ENCODE measurements around the gene HNRNPUL2.

DNA sequence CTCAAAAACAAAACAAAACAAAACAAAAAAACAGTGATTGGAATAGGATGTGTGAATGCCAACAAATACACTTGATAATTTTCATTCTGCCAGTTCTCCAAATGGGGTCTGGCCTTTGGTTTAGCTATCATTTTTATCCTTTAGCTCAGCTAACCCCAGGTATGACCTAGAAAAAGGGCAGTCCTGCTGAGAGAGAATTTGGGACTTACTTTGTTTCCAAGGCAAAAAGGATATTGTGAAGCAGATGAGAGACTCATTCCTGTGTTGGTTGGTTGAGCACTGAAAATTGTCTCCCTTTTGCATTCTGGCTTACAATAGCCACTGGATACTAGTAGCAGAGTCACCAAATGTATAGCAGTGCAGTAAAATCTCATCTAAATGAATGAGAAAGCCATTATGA, 9.9 kb upstream of the HNRNPUL2 start:
- TF ChIP-seq, protein P1, sequence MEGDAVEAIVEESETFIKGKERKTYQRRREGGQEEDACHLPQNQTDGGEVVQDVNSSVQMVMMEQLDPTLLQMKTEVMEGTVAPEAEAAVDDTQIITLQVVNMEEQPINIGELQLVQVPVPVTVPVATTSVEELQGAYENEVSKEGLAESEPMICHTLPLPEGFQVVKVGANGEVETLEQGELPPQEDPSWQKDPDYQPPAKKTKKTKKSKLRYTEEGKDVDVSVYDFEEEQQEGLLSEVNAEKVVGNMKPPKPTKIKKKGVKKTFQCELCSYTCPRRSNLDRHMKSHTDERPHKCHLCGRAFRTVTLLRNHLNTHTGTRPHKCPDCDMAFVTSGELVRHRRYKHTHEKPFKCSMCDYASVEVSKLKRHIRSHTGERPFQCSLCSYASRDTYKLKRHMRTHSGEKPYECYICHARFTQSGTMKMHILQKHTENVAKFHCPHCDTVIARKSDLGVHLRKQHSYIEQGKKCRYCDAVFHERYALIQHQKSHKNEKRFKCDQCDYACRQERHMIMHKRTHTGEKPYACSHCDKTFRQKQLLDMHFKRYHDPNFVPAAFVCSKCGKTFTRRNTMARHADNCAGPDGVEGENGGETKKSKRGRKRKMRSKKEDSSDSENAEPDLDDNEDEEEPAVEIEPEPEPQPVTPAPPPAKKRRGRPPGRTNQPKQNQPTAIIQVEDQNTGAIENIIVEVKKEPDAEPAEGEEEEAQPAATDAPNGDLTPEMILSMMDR (conservative IDR thresholded peaks at IDR 0.05 in 1 of 2, IDR thresholded peaks at IDR 0.05 in 1 of 2; ENCODE audit: low read depth in 1 of 2, low read length in 2 of 2), result no peak
- no peak for TF ChIP-seq EZH2 (IDR thresholded peaks at IDR 0.05; ENCODE audit: low read length, missing control alignments)
